Lower lobe of right lung (tissue), 2 donors: Measurements from ENCODE around the gene RNF144B. TPM values are rescaled to one million over a fixed set of nuclear protein-coding genes. Genes with fewer than 3 reads are reported as not detected.

Experiments used
- ATAC-seq, 2 donors: fragments of 200-7000 bp; cut with Tn5 transposase; one replicate each; pipeline ENCODE4 v1.9.1; 2020 to 2022; ENCODE audit warnings: mild to moderate bottlenecking in 2 of 2, moderate library complexity in 2 of 2
- DNase-seq: peaks from one replicate; pipeline ENCODE4 v3.0.0-alpha.2; 2020
- H3K27ac ChIP-seq: fragments of 200-600 bp; one replicate; pipeline ENCODE4 v1.8.0; 2022
- H3K27me3 ChIP-seq: fragments of 200-600 bp; one replicate; pipeline ENCODE4 v1.8.0; 2022; ENCODE audit warnings: low read depth
- H3K36me3 ChIP-seq: fragments of 200-600 bp; one replicate; pipeline ENCODE4 v1.8.0; 2022; ENCODE audit warnings: mild to moderate bottlenecking
- H3K4me1 ChIP-seq: fragments of 200-600 bp; one replicate; pipeline ENCODE4 v1.8.0; 2022
- H3K4me3 ChIP-seq: fragments of 200-600 bp; one replicate; pipeline ENCODE4 v1.8.0; 2022; ENCODE audit warnings: mild to moderate bottlenecking
- H3K9me3 ChIP-seq: fragments of 200-600 bp; one replicate; pipeline ENCODE4 v1.8.0; 2022
- intact Hi-C: fragments of 100-400 bp; cut with DNase I; formaldehyde crosslinking; loops from one replicate; pipeline ENCODE4 v1.11.0; 2022
- total RNA-seq: library from RNA; stranded (reverse); fragmentation: NEBNext Ultra II Directional; extraction: Animal tissue kit (Norgen Biotek cat#: 25700); gene quantifications from one replicate; pipeline ENCODE4 v1.2.1, GENCODE V29; 2021
- TF ChIP-seq, protein P1 (sequence below): fragments of 200-600 bp; IDR thresholded peaks from one replicate; pipeline ENCODE4 v1.8.0; 2022; ENCODE audit warnings: antibody characterized with exemption, mild to moderate bottlenecking
- donor health status: DM: no; HTN: yes; CAD: no; lungs with severe emphysema.

The RNF144B gene
- total RNA-seq, 1 donor from 2014 or later: 109 TPM

DNA sequence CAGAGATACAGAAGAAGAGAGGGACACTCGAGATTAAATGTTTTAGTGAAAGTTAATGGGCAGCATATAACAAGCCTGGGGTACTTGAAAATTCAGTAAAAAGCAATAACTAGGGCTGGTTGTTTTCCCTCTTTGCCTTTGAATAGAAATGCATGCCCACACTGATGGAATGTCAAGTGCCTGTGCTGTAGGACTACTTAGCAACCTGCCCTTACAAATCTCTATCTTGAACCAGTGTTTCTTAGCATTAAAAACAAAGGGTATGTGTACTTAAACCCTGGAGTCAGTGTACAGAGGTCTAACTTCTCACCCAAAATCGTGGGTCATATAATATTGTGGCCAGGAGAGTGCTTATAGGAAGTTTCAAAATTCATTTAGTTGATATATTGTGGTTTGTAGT is 37.1 kb downstream of the RNF144B start:
- ATAC-seq (peak; percentile 79 to 89), DNase-seq (no peak)
- no peak overlapping the region for H3K4me3 ChIP-seq
- intact Hi-C loops: no loop called here
- no peak overlapping the region for H3K27ac ChIP-seq
- H3K4me1 ChIP-seq: peaks cover 61% of the 10 kb centered on the region
- TF ChIP-seq, protein P1, sequence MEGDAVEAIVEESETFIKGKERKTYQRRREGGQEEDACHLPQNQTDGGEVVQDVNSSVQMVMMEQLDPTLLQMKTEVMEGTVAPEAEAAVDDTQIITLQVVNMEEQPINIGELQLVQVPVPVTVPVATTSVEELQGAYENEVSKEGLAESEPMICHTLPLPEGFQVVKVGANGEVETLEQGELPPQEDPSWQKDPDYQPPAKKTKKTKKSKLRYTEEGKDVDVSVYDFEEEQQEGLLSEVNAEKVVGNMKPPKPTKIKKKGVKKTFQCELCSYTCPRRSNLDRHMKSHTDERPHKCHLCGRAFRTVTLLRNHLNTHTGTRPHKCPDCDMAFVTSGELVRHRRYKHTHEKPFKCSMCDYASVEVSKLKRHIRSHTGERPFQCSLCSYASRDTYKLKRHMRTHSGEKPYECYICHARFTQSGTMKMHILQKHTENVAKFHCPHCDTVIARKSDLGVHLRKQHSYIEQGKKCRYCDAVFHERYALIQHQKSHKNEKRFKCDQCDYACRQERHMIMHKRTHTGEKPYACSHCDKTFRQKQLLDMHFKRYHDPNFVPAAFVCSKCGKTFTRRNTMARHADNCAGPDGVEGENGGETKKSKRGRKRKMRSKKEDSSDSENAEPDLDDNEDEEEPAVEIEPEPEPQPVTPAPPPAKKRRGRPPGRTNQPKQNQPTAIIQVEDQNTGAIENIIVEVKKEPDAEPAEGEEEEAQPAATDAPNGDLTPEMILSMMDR: no peak
- H3K27me3 ChIP-seq: no peaks in the 10 kb centered on the region
- no peaks in the 10 kb centered on the region for H3K9me3 ChIP-seq
- peaks cover 16% of the 10 kb centered on the region for H3K36me3 ChIP-seq

DNA sequence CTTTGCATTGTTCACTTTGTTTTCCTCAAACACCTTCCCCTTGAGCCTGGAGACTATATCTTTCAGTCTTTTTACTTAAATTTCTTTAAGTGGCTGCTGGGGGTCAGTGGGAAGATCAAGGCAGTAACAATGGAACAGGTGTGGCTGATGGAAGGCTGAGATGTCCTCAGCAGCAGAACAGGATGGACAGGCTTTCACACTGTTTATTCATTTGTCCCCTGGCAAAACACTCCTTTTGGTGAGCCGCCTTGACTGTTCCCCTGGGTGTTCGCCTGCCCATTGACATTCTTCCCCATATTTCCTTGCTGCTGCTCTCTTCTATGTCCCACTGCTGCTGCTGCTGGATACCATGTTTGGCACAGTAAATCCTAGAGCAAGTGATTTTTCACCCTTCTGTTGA is 38.1 kb downstream of the RNF144B start:
- Histone ChIP-seq H3K9me3 (no peaks in the 10 kb centered on the region), H3K27me3 (no peaks in the 10 kb centered on the region), H3K36me3 (peaks cover 22% of the 10 kb centered on the region), H3K4me3 (no peak overlapping the region), H3K27ac (peak overlapping the region; percentile 31), H3K4me1 (peaks cover 64% of the 10 kb centered on the region)
- peak; percentile 25 to 45 for ATAC-seq
- DNase-seq: no peak
- TF ChIP-seq, protein P1: no peak
- intact Hi-C loops: no loop called here

DNA sequence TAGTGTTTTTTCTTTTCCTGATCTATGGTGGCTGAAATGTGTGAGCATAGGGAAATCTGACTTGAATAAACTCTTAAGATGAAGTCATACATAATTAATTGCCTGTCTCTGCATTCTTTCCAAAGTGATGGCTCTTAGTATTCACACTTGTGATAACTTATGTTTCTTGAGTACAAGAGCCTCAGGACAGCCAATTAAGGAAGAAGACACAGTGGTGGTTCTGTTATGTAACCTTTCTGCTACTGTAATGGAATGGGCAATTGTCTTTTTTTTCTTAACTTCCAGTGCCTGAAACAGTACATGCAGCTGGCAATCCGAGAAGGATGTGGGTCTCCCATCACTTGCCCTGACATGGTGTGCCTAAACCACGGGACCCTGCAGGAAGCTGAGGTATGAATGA is 40.1 kb downstream of the RNF144B start:
- H3K27me3 ChIP-seq: no peaks in the 10 kb centered on the region
- intact Hi-C loops: no loop called here
- H3K9me3 ChIP-seq: no peaks in the 10 kb centered on the region
- no peak overlapping the region for H3K27ac ChIP-seq
- H3K4me1 ChIP-seq: peaks cover 66% of the 10 kb centered on the region
- H3K4me3 ChIP-seq: no peak overlapping the region
- ATAC-seq (no peak), DNase-seq (no peak)
- H3K36me3 ChIP-seq: peaks cover 22% of the 10 kb centered on the region
- TF ChIP-seq, protein P1: no peak

DNA sequence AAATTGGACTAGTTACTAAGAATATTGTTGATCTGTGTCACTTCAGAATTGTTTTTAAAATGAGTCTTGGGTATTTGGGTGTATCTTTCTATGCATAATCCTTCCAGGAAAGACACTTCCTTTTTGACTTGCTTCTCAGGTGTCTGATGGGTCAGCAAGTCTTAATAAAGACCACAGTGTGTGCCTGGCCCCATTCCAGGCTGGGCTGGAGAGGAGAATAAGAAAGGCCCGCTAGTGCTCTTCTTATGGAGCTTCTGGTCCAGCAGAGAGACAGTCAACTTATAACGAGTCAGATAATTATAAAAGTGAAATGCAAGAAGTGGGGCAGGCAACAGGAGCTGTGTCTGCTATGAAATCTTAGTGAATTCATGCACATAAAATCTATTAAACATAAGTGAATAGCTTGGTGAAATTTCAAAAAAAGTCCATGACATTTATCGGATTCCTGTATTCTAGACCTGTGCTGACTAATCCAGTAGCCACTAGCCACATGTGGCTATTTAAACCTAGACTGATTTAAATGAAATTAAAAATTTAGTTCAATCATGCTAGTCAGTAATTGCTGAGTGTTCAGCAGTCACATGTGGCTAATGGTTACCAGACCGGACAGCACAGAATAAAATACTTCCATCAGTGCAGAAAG is 42.6 kb downstream of the RNF144B start:
- DNase-seq (no peak), ATAC-seq (no peak)
- no peak overlapping the region for H3K4me3 ChIP-seq
- TF ChIP-seq, protein P1: no peak
- H3K27me3 ChIP-seq: no peaks in the 10 kb centered on the region
- intact Hi-C loops: no loop called here
- no peaks in the 10 kb centered on the region for H3K9me3 ChIP-seq
- H3K27ac ChIP-seq: no peak overlapping the region
- peaks cover 65% of the 10 kb centered on the region for H3K4me1 ChIP-seq
- H3K36me3 ChIP-seq: peaks cover 22% of the 10 kb centered on the region

DNA sequence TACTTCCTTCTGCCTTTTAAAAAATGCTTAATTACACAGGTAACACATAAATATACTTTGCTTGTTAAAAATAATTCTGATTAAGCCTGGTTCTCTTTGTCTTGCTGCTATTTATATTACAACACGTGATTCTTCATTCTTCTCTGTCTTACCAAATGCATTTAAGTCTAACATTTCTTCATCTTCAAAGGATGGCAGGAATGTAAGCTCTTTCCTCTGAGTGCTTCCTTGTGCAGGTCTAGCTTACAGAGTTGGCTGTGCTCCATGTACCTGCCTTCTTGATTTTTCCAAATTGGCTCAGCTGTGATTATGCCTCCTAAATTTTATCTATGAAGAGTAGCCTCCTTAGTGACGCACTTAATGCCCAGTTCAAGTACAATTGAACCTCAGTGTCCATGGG is 44.4 kb downstream of the RNF144B start:
- peaks cover 54% of the 10 kb centered on the region for H3K4me1 ChIP-seq
- H3K27me3 ChIP-seq: no peaks in the 10 kb centered on the region
- no peak overlapping the region for H3K4me3 ChIP-seq
- peaks cover 22% of the 10 kb centered on the region for H3K36me3 ChIP-seq
- intact Hi-C loops: no loop called here
- DNase-seq (no peak), ATAC-seq (peak; percentile 81 to 82)
- TF ChIP-seq, protein P1: no peak
- H3K27ac ChIP-seq: peak overlapping the region; percentile 50
- H3K9me3 ChIP-seq: no peaks in the 10 kb centered on the region
